HepG2 (cell line): ENCODE data around the gene PCOLCE2. TPM values are rescaled to one million over a fixed set of nuclear protein-coding genes. Genes with fewer than 3 reads are reported as not detected.
A peak's percentile ranks its signal among the peaks of the same experiment; 100 is the strongest.

Experiments used
- BORCS8-MEF2B ChIP-seq: sonication (generic); formaldehyde crosslinking; IDR thresholded peaks from 2 replicates; pipeline ENCODE4 v1.8.0; 2022; ENCODE audit warnings: mild to moderate bottlenecking, missing genetic modification reagents
- E2F5 ChIP-seq: sonication (generic); formaldehyde crosslinking; conservative IDR thresholded peaks from 2 replicates; pipeline ENCODE4 v1.4.0; 2020; ENCODE audit warnings: missing genetic modification reagents
- FLYWCH1 ChIP-seq: sonication (generic); formaldehyde crosslinking; IDR thresholded peaks from 2 replicates; pipeline ENCODE4 v1.8.1; 2023; ENCODE audit warnings: mild to moderate bottlenecking, missing genetic modification reagents
- FOXK1 ChIP-seq: sonication (generic); formaldehyde crosslinking; IDR thresholded peaks from 2 replicates; pipeline ENCODE4 v1.4.0; 2020; ENCODE audit warnings: low read depth, missing genetic modification reagents, borderline replicate concordance
- FOXP1 ChIP-seq, 2 experiments: fragments of 450-650 bp in 1 of 2; IDR thresholded peaks; 2 replicates each; pipeline ENCODE4 v1.6.1; 2017 to 2018; ENCODE audit warnings: antibody characterized with exemption in 1 of 2
- HDAC1 ChIP-seq: sonication (generic); formaldehyde crosslinking; IDR thresholded peaks from 2 replicates; pipeline ENCODE4 v1.5.1; 2020; ENCODE audit warnings: mild to moderate bottlenecking, missing genetic modification reagents
- IKZF1 ChIP-seq: fragments of 450-650 bp; IDR thresholded peaks from 2 replicates; pipeline ENCODE4 v1.7.1; 2016
- SOX13 ChIP-seq, 3 experiments: fragments of 450-650 bp in 1 of 3; sonication (generic) in 1 of 3; formaldehyde crosslinking in 1 of 3; IDR thresholded peaks in 2 of 3; conservative IDR thresholded peaks in 1 of 3; 2 replicates each; pipeline versions ENCODE4 v1.5.0 to v1.6.1; 2016 to 2020; ENCODE audit warnings: antibody characterized with exemption in 1 of 3, mild to moderate bottlenecking in 1 of 3, missing compliant biosample characterization in 1 of 3, missing genetic modification reagents in 1 of 3, moderate library complexity in 1 of 3
- SP4 ChIP-seq: sonication (generic); formaldehyde crosslinking; IDR thresholded peaks from 2 replicates; pipeline ENCODE4 v1.8.1; 2023; ENCODE audit warnings: mild to moderate bottlenecking, missing genetic modification reagents
- SYNCRIP ChIP-seq: fragments of 200-400 bp; formaldehyde crosslinking; IDR thresholded peaks from 2 replicates; pipeline ENCODE4 v1.6.1; 2018; ENCODE audit warnings: mild to moderate bottlenecking, low read depth, low read length; ENCODE audit not compliant: insufficient read depth
- ZNF547 ChIP-seq: sonication (generic); formaldehyde crosslinking; IDR thresholded peaks from 2 replicates; pipeline ENCODE4 v1.5.1; 2020; ENCODE audit warnings: mild to moderate bottlenecking, missing genetic modification reagents
- ZNF678 ChIP-seq: sonication (generic); formaldehyde crosslinking; IDR thresholded peaks from 2 replicates; pipeline ENCODE4 v1.4.0; 2020; ENCODE audit warnings: mild to moderate bottlenecking, missing genetic modification reagents
- ZNF775 ChIP-seq: sonication (generic); formaldehyde crosslinking; IDR thresholded peaks from 2 replicates; pipeline ENCODE4 v1.4.0; 2020; ENCODE audit warnings: missing genetic modification reagents, mild to moderate bottlenecking, moderate library complexity, borderline replicate concordance
- ZSCAN22 ChIP-seq: sonication (generic); formaldehyde crosslinking; IDR thresholded peaks from 2 replicates; pipeline ENCODE4 v1.4.0; 2020; ENCODE audit warnings: mild to moderate bottlenecking, missing genetic modification reagents
- polyA plus RNA-seq, 8 experiments: library from polyadenylated mRNA; depleted of rRNA in 3 of 8; stranded (reverse) in 7 of 8; unstranded in 1 of 8; fragments of >200 nt; fragmentation: Illumina TruSeq in 4 of 8; extraction: Trizol in 4 of 8; gene quantifications; 2 replicates each; pipeline versions ENCODE4 v1.2.1 to v1.2.3, GENCODE V29; 2011 to 2016; ENCODE audit warnings: low read depth in 4 of 8, missing spikeins in 1 of 8, mixed read lengths in 1 of 8; ENCODE audit not compliant: insufficient read depth in 1 of 8
- total RNA-seq, 5 experiments: library from RNA; depleted of rRNA; stranded (reverse); fragments of >200 nt; fragmentation: Illumina TruSeq; extraction: Trizol; gene quantifications; 2 replicates each; pipeline ENCODE4 v1.2.3, GENCODE V29; 2016; ENCODE audit warnings: low read depth in 1 of 5
- TF ChIP-seq, protein P1 (sequence below): sonication (generic); formaldehyde crosslinking; IDR thresholded peaks from 2 replicates; pipeline ENCODE4 v1.4.0; 2020; ENCODE audit warnings: mild to moderate bottlenecking, missing genetic modification reagents
- TF ChIP-seq, protein P2 (sequence below): sonication (generic); formaldehyde crosslinking; IDR thresholded peaks from 2 replicates; pipeline ENCODE4 v1.4.0; 2020; ENCODE audit warnings: mild to moderate bottlenecking, low read depth, missing genetic modification reagents
- TF ChIP-seq, protein P3 (sequence below): sonication (generic); formaldehyde crosslinking; IDR thresholded peaks from one replicate; pipeline ENCODE4 v1.5.1; 2020; ENCODE audit warnings: mild to moderate bottlenecking, missing genetic modification reagents; ENCODE audit errors: not compliant biosample characterization

Gene PCOLCE2
- total and polyA plus RNA-seq, 2 of the 13 experiments (the other 11 are each of a cell fraction or from before 2014, with no cell fraction given), result 0.71 to 2.0 TPM

GRCh38 chr3:142857056-142857455 is 31.8 kb downstream of the PCOLCE2 start (continued):
- TF ChIP-seq, protein P1, sequence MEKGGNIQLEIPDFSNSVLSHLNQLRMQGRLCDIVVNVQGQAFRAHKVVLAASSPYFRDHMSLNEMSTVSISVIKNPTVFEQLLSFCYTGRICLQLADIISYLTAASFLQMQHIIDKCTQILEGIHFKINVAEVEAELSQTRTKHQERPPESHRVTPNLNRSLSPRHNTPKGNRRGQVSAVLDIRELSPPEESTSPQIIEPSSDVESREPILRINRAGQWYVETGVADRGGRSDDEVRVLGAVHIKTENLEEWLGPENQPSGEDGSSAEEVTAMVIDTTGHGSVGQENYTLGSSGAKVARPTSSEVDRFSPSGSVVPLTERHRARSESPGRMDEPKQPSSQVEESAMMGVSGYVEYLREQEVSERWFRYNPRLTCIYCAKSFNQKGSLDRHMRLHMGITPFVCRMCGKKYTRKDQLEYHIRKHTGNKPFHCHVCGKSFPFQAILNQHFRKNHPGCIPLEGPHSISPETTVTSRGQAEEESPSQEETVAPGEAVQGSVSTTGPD (CRISPR knock-in tag), result no peak
- TF ChIP-seq, protein P2, sequence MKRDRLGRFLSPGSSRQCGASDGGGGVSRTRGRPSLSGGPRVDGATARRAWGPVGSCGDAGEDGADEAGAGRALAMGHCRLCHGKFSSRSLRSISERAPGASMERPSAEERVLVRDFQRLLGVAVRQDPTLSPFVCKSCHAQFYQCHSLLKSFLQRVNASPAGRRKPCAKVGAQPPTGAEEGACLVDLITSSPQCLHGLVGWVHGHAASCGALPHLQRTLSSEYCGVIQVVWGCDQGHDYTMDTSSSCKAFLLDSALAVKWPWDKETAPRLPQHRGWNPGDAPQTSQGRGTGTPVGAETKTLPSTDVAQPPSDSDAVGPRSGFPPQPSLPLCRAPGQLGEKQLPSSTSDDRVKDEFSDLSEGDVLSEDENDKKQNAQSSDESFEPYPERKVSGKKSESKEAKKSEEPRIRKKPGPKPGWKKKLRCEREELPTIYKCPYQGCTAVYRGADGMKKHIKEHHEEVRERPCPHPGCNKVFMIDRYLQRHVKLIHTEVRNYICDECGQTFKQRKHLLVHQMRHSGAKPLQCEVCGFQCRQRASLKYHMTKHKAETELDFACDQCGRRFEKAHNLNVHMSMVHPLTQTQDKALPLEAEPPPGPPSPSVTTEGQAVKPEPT (CRISPR knock-in tag), result no peak
- no peak for TF ChIP-seq ZNF775 (CRISPR knock-in tag)
- TF ChIP-seq SP4 (CRISPR knock-in tag), result no peak
- no peak for TF ChIP-seq IKZF1
- TF ChIP-seq, protein P3, sequence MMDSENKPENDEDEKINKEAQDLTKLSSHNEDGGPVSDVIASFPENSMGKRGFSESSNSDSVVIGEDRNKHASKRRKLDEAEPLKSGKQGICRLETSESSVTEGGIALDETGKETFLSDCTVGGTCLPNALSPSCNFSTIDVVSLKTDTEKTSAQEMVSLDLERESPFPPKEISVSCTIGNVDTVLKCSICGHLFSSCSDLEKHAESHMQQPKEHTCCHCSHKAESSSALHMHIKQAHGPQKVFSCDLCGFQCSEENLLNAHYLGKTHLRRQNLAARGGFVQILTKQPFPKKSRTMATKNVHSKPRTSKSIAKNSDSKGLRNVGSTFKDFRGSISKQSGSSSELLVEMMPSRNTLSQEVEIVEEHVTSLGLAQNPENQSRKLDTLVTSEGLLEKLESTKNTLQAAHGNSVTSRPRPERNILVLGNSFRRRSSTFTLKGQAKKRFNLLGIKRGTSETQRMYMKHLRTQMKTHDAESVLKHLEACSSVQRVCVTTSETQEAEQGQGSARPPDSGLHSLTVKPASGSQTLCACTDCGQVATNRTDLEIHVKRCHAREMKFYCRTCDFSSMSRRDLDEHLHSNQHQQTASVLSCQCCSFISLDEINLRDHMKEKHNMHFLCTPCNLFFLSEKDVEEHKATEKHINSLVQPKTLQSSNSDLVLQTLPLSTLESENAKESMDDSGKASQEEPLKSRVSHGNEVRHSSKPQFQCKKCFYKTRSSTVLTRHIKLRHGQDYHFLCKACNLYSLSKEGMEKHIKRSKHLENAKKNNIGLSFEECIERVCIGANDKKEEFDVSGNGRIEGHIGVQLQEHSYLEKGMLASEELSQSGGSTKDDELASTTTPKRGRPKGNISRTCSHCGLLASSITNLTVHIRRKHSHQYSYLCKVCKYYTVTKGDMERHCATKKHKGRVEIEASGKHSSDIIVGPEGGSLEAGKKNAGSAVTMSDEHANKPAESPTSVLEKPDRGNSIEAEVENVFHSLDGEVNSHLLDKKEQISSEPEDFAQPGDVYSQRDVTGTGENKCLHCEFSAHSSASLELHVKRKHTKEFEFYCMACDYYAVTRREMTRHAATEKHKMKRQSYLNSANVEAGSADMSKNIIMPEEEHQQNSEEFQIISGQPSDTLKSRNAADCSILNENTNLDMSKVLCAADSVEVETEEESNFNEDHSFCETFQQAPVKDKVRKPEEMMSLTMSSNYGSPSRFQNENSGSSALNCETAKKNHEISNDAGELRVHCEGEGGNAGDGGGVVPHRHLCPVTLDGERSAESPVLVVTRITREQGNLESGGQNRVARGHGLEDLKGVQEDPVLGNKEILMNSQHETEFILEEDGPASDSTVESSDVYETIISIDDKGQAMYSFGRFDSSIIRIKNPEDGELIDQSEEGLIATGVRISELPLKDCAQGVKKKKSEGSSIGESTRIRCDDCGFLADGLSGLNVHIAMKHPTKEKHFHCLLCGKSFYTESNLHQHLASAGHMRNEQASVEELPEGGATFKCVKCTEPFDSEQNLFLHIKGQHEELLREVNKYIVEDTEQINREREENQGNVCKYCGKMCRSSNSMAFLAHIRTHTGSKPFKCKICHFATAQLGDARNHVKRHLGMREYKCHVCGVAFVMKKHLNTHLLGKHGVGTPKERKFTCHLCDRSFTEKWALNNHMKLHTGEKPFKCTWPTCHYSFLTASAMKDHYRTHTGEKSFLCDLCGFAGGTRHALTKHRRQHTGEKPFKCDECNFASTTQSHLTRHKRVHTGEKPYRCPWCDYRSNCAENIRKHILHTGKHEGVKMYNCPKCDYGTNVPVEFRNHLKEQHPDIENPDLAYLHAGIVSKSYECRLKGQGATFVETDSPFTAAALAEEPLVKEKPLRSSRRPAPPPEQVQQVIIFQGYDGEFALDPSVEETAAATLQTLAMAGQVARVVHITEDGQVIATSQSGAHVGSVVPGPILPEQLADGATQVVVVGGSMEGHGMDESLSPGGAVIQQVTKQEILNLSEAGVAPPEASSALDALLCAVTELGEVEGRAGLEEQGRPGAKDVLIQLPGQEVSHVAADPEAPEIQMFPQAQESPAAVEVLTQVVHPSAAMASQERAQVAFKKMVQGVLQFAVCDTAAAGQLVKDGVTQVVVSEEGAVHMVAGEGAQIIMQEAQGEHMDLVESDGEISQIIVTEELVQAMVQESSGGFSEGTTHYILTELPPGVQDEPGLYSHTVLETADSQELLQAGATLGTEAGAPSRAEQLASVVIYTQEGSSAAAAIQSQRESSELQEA (CRISPR knock-in tag), result no peak
- no peak for TF ChIP-seq SYNCRIP
- no peak for TF ChIP-seq BORCS8-MEF2B (CRISPR knock-in tag)
- TF ChIP-seq FLYWCH1 (CRISPR knock-in tag), result no peak
- no peak for TF ChIP-seq FOXP1 (IDR thresholded peaks at IDR 0.05)
- peak; percentile 69 for TF ChIP-seq FOXP1 (CRISPR knock-in tag; IDR thresholded peaks at IDR 0.05)
- TF ChIP-seq FOXK1 (CRISPR knock-in tag), result peak; percentile 51; the same call in 1 of the 2 replicates
- no peak for TF ChIP-seq ZSCAN22 (CRISPR knock-in tag)
- TF ChIP-seq ZNF547 (CRISPR knock-in tag), result no peak
- TF ChIP-seq SOX13 (IDR thresholded peaks at IDR 0.05), result no peak
- TF ChIP-seq SOX13 (CRISPR knock-in tag; conservative IDR thresholded peaks at IDR 0.05 in 1 of 2, IDR thresholded peaks at IDR 0.05 in 1 of 2), result no peak; a peak in 1 of 4 replicates
- no peak for TF ChIP-seq ZNF678 (CRISPR knock-in tag)
- no peak for TF ChIP-seq E2F5 (CRISPR knock-in tag)
- 0 out of 2 replicates have a peak, but pooled peaks have one; percentile 27 for TF ChIP-seq HDAC1 (CRISPR knock-in tag)
